ENCODE results near the gene SMOC1. TPM values are rescaled to one million over a fixed set of nuclear protein-coding genes. Genes with fewer than 3 reads are reported as not detected.

SMOC1 gene
- total RNA-seq, 4 donors from 2014 or later, result 0.72 to 3.1 (median 1.6) TPM

DNA sequence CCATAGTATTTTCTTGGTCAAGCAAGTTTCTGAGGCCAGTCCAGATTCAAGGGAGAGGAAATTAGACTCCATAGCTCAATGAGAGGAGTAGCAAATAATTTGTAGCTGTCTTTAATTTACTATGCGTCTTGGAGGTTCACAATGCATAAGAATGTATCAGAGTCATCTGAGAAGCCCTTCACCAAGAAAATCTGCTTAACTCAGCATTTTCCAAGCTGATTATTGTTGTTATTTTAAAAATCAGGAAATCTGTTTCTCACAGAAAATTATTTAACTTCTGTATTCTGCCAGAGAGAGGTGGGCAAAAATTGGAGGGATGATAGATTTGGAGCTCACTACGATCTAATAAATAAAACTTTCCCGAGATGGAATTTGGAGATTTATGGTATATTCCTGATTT lies 72.0 kb downstream of the SMOC1 start:
- Histone ChIP-seq H3K4me1 (no peaks in the 10 kb centered on the region), H3K27me3 (peaks cover 17% of the 10 kb centered on the region), H3K36me3 (no peaks in the 10 kb centered on the region), H3K27ac (no peak overlapping the region), H3K4me3 (no peak overlapping the region), H3K9me3 (no peaks in the 10 kb centered on the region)
- TF ChIP-seq POLR2AphosphoS5 (IDR thresholded peaks at IDR 0.05) (no peak), EP300 (IDR thresholded peaks at IDR 0.05) (no peak), POLR2A (IDR thresholded peaks at IDR 0.05) (no peak)
- TF ChIP-seq, protein P1, sequence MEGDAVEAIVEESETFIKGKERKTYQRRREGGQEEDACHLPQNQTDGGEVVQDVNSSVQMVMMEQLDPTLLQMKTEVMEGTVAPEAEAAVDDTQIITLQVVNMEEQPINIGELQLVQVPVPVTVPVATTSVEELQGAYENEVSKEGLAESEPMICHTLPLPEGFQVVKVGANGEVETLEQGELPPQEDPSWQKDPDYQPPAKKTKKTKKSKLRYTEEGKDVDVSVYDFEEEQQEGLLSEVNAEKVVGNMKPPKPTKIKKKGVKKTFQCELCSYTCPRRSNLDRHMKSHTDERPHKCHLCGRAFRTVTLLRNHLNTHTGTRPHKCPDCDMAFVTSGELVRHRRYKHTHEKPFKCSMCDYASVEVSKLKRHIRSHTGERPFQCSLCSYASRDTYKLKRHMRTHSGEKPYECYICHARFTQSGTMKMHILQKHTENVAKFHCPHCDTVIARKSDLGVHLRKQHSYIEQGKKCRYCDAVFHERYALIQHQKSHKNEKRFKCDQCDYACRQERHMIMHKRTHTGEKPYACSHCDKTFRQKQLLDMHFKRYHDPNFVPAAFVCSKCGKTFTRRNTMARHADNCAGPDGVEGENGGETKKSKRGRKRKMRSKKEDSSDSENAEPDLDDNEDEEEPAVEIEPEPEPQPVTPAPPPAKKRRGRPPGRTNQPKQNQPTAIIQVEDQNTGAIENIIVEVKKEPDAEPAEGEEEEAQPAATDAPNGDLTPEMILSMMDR (IDR thresholded peaks at IDR 0.05), result no peak
- DNase-seq (ENCODE audit: low spot score in 2 of 2), result no peak
- 82% methylated on average over 3 of the region's 3 CpGs for WGBS

GRCh38 chr14:69951935-69952334 lies 72.7 kb downstream of the SMOC1 start:
- Histone ChIP-seq H3K9me3 (no peaks in the 10 kb centered on the region), H3K27ac (no peak overlapping the region), H3K27me3 (peaks cover 17% of the 10 kb centered on the region), H3K4me3 (no peak overlapping the region), H3K36me3 (no peaks in the 10 kb centered on the region), H3K4me1 (no peaks in the 10 kb centered on the region)
- WGBS, result 86% methylated on average over 9 of the region's 9 CpGs
- no peak for TF ChIP-seq POLR2AphosphoS5 (IDR thresholded peaks at IDR 0.05)
- TF ChIP-seq EP300 (IDR thresholded peaks at IDR 0.05), result no peak
- TF ChIP-seq POLR2A (IDR thresholded peaks at IDR 0.05), result no peak
- TF ChIP-seq, protein P1 (IDR thresholded peaks at IDR 0.05), result no peak
- DNase-seq (ENCODE audit: low spot score in 2 of 2), result no peak

GRCh38 chr14:69953266-69953915 lies 74.2 kb downstream of the SMOC1 start:
- Histone ChIP-seq H3K36me3 (no peaks in the 10 kb centered on the region), H3K4me1 (no peaks in the 10 kb centered on the region), H3K27ac (no peak overlapping the region), H3K27me3 (peaks cover 17% of the 10 kb centered on the region), H3K9me3 (no peaks in the 10 kb centered on the region), H3K4me3 (no peak overlapping the region)
- DNase-seq (ENCODE audit: low spot score in 2 of 2), result no peak
- TF ChIP-seq POLR2AphosphoS5 (IDR thresholded peaks at IDR 0.05) (no peak), EP300 (IDR thresholded peaks at IDR 0.05) (no peak)
- TF ChIP-seq, protein P1 (IDR thresholded peaks at IDR 0.05), result no peak
- WGBS, result 76% methylated on average over 16 of the region's 16 CpGs

GRCh38 chr14:69955855-69956845 lies 76.9 kb downstream of the SMOC1 start:
- Histone ChIP-seq H3K27me3 (peaks cover 17% of the 10 kb centered on the region), H3K4me3 (no peak overlapping the region), H3K36me3 (no peaks in the 10 kb centered on the region), H3K9me3 (no peaks in the 10 kb centered on the region), H3K27ac (no peak overlapping the region), H3K4me1 (no peaks in the 10 kb centered on the region)
- no peak for DNase-seq (ENCODE audit: low spot score in 2 of 2)
- WGBS, result 49% methylated on average over 11 of the region's 11 CpGs
- no peak for TF ChIP-seq POLR2AphosphoS5 (IDR thresholded peaks at IDR 0.05)
- no peak for TF ChIP-seq EP300 (IDR thresholded peaks at IDR 0.05)
- TF ChIP-seq, protein P1 (IDR thresholded peaks at IDR 0.05), result no peak
- TF ChIP-seq POLR2A (IDR thresholded peaks at IDR 0.05), result no peak

DNA sequence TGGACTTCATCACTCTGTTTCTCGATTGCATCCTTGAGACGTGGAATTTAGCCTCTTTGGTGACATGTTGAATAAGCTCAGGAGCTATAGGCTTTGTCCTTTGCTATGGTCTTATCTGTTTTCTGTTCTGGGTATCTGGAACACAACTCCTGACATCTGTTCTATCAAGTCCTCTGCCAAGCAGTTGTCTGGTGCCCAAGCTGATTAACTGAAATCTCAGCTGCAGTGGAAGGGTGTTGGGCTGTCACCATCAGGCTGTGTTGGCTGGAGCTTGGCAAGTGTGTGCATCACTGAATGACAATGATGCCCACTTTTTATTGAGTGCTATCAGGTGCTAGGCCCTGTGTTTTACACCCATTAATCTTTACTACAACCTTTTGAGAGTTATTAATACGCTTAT lies 77.8 kb downstream of the SMOC1 start:
- Histone ChIP-seq H3K9me3 (no peaks in the 10 kb centered on the region), H3K4me1 (no peaks in the 10 kb centered on the region), H3K36me3 (no peaks in the 10 kb centered on the region), H3K27ac (no peak overlapping the region), H3K27me3 (peaks cover 17% of the 10 kb centered on the region), H3K4me3 (no peak overlapping the region)
- no peak for DNase-seq (ENCODE audit: low spot score in 2 of 2)
- TF ChIP-seq EP300 (IDR thresholded peaks at IDR 0.05), result no peak
- TF ChIP-seq, protein P1 (IDR thresholded peaks at IDR 0.05), result no peak
- no peak for TF ChIP-seq POLR2A (IDR thresholded peaks at IDR 0.05)
- TF ChIP-seq POLR2AphosphoS5 (IDR thresholded peaks at IDR 0.05), result no peak
- 87% methylated on average over 3 of the region's 3 CpGs for WGBS

Data from suprapubic skin (tissue), 4 donors.